K562 (cell line): Measurements from ENCODE around the gene TM7SF3. TPM values are rescaled to one million over a fixed set of nuclear protein-coding genes. Genes with fewer than 3 reads are reported as not detected.

Source experiments
- ATF1 ChIP-seq, 2 experiments: fragments of 450-650 bp in 1 of 2; IDR thresholded peaks; 2 replicates each; pipeline ENCODE4 v1.6.1; 2016; ENCODE audit warnings: missing compliant biosample characterization in 1 of 2, missing genetic modification characterization in 1 of 2
- HSF4 ChIP-seq: fragments of 250-450 bp; sonication (Bioruptor Pico); IDR thresholded peaks from 2 replicates; pipeline ENCODE4 v2.1.2; 2022; ENCODE audit warnings: mild to moderate bottlenecking, moderate library complexity, borderline replicate concordance
- SMARCA4 ChIP-seq: fragments of 450-650 bp; IDR thresholded peaks from 2 replicates; pipeline ENCODE4 v1.6.1; 2016
- TRIM28 ChIP-seq: fragments of 450-650 bp; IDR thresholded peaks from 2 replicates; pipeline ENCODE4 v1.6.1; 2017
- ZNF695 ChIP-seq: fragments of 450-650 bp; formaldehyde crosslinking; IDR thresholded peaks from 2 replicates; pipeline ENCODE4 v1.4.0; 2020; ENCODE audit warnings: mild to moderate bottlenecking, moderate library complexity
- polyA plus RNA-seq, 8 experiments: library from polyadenylated mRNA; depleted of rRNA in 4 of 8; stranded (reverse) in 5 of 8; unstranded in 3 of 8; fragments of >200 nt; fragmentation: Nextera tagmentation in 2 of 8; fragmentation: Illumina TruSeq in 1 of 8; extraction: Ambion mirVana in 2 of 8; extraction: Trizol in 1 of 8; gene quantifications; 2 replicates each; pipeline versions ENCODE4 v1.2.1 to v1.2.3, GENCODE V29; 2011 to 2014; ENCODE audit warnings: inconsistent platforms in 1 of 8, missing spikeins in 1 of 8
- total RNA-seq, 7 experiments: library from RNA; depleted of rRNA in 6 of 7; stranded (reverse); fragments of >200 nt in 6 of 7; fragmentation: Illumina TruSeq in 2 of 7; extraction: Trizol in 2 of 7; gene quantifications; 2 replicates each; pipeline versions ENCODE4 v1.2.1 to v1.2.3, GENCODE V29; 2011 to 2021; ENCODE audit warnings: low replicate concordance in 1 of 7
- TF ChIP-seq, protein P1 (sequence below): fragments of 250-450 bp; sonication (Bioruptor Pico); IDR thresholded peaks from 2 replicates; pipeline ENCODE4 v1.9.0; 2021; ENCODE audit warnings: mild to moderate bottlenecking, inconsistent platforms
- TF ChIP-seq, protein P2 (sequence below): fragments of 250-450 bp; sonication (Bioruptor Pico); IDR thresholded peaks from 2 replicates; pipeline ENCODE4 v1.4.0; 2020; ENCODE audit warnings: mild to moderate bottlenecking, moderate library complexity, borderline replicate concordance
- TF ChIP-seq, protein P3 (sequence below): sonication (generic); formaldehyde crosslinking; IDR thresholded peaks from 2 replicates; pipeline ENCODE4 v1.9.0; 2022; ENCODE audit warnings: mild to moderate bottlenecking, missing genetic modification reagents
- TF ChIP-seq, protein P4 (sequence below): fragments of 250-450 bp; sonication (Bioruptor Pico); IDR thresholded peaks from 2 replicates; pipeline ENCODE4 v1.4.0; 2020; ENCODE audit warnings: mild to moderate bottlenecking

The TM7SF3 gene
- total and polyA plus RNA-seq, 9 of the 15 experiments (the other 6 are each of a cell fraction or from before 2014, with no cell fraction given), result 9.3 to 90.4 (median 24.8) TPM

DNA sequence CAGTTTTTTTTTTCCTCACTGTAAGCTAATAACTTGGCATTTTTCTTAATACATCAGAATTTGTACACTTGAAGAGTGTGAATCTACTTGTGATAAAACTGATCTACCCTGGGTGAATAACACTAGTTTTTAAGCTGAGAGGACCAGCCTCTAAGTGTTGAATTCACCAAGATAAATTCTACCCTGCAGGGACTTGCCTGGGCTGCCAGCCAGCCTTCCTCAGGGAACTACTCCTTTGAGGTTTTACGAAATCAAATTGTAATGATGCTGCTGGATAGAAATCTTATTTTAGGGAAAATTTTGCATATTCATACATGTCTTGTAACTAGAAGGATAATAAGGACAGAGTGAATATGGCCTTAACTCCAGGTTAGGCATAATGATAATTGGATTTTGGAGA lies 10.1 kb upstream of the TM7SF3 start (continued):
- TF ChIP-seq ATF1 (CRISPR knock-in tag; IDR thresholded peaks at IDR 0.05) (no peak), ATF1 (tag; IDR thresholded peaks at IDR 0.05) (no peak), HSF4 (CRISPR knock-in tag) (no peak), SMARCA4 (no peak), ZNF695 (CRISPR knock-in tag) (no peak), TRIM28 (no peak)
- TF ChIP-seq, protein P1, sequence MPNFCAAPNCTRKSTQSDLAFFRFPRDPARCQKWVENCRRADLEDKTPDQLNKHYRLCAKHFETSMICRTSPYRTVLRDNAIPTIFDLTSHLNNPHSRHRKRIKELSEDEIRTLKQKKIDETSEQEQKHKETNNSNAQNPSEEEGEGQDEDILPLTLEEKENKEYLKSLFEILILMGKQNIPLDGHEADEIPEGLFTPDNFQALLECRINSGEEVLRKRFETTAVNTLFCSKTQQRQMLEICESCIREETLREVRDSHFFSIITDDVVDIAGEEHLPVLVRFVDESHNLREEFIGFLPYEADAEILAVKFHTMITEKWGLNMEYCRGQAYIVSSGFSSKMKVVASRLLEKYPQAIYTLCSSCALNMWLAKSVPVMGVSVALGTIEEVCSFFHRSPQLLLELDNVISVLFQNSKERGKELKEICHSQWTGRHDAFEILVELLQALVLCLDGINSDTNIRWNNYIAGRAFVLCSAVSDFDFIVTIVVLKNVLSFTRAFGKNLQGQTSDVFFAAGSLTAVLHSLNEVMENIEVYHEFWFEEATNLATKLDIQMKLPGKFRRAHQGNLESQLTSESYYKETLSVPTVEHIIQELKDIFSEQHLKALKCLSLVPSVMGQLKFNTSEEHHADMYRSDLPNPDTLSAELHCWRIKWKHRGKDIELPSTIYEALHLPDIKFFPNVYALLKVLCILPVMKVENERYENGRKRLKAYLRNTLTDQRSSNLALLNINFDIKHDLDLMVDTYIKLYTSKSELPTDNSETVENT (CRISPR knock-in tag), result no peak
- TF ChIP-seq, protein P2, sequence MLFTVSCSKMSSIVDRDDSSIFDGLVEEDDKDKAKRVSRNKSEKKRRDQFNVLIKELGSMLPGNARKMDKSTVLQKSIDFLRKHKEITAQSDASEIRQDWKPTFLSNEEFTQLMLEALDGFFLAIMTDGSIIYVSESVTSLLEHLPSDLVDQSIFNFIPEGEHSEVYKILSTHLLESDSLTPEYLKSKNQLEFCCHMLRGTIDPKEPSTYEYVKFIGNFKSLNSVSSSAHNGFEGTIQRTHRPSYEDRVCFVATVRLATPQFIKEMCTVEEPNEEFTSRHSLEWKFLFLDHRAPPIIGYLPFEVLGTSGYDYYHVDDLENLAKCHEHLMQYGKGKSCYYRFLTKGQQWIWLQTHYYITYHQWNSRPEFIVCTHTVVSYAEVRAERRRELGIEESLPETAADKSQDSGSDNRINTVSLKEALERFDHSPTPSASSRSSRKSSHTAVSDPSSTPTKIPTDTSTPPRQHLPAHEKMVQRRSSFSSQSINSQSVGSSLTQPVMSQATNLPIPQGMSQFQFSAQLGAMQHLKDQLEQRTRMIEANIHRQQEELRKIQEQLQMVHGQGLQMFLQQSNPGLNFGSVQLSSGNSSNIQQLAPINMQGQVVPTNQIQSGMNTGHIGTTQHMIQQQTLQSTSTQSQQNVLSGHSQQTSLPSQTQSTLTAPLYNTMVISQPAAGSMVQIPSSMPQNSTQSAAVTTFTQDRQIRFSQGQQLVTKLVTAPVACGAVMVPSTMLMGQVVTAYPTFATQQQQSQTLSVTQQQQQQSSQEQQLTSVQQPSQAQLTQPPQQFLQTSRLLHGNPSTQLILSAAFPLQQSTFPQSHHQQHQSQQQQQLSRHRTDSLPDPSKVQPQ, result no peak
- TF ChIP-seq, protein P3, sequence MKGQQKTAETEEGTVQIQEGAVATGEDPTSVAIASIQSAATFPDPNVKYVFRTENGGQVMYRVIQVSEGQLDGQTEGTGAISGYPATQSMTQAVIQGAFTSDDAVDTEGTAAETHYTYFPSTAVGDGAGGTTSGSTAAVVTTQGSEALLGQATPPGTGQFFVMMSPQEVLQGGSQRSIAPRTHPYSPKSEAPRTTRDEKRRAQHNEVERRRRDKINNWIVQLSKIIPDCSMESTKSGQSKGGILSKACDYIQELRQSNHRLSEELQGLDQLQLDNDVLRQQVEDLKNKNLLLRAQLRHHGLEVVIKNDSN (CRISPR knock-in tag), result no peak
- TF ChIP-seq, protein P4, sequence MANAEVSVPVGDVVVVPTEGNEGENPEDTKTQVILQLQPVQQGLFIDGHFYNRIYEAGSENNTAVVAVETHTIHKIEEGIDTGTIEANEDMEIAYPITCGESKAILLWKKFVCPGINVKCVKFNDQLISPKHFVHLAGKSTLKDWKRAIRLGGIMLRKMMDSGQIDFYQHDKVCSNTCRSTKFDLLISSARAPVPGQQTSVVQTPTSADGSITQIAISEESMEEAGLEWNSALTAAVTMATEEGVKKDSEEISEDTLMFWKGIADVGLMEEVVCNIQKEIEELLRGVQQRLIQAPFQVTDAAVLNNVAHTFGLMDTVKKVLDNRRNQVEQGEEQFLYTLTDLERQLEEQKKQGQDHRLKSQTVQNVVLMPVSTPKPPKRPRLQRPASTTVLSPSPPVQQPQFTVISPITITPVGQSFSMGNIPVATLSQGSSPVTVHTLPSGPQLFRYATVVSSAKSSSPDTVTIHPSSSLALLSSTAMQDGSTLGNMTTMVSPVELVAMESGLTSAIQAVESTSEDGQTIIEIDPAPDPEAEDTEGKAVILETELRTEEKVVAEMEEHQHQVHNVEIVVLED (CRISPR knock-in tag), result no peak
- TF ChIP-seq, all 486 proteins: peak for 0
